GM20431 (cell line): ENCODE measurements around the gene PEX14.

Experiments used
- in situ Hi-C: fragments of 300-500 bp; cut with MseI, MboI; formaldehyde crosslinking; loops from one replicate; pipeline ENCODE4 v1.15.0; 2020; ENCODE audit warnings: low sequenced_read_pairs; ENCODE audit not compliant: unreplicated experiment

PEX14 gene

GRCh38 chr1:10671090-10671489 is 196.3 kb downstream of the PEX14 start:
- in situ Hi-C loops = no loop called here

DNA sequence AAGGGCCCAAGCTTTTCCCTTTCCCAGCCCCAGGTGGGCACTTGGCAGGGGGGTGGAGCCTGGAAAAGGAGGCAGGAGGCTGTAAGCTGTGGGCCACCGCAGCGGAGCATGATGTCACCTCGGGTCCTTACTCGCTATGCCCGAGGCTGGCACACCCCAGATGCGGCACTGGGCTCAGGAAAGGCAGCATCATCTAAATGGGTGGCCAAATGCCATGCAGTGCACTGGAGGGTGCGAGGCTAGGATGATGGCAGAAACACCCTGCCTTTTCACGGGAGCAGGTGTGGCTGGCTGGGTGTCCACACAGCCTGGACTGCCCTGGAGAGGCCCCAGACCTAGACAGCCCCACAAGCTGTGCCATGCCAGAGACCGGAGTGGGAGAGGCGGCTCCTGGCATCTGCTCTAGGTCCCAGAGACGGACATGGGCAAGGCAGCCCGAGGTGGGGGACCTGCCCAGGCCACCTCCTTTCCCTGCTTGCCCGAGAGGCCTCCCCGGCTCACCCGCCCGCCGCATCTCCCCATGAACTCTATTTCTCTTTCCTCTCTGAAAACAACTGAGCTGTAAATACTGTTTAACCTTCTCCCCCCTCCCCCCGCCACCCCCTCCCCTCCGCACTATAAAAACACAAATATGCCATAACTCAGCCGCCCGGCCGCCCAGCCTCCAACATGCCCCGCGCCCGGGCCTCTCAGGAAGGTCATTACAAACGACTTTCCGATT is 197.0 kb downstream of the PEX14 start:
- in situ Hi-C loops = no loop called here

- in situ Hi-C loops = no loop called here
These were observed 197.7 kb downstream of the PEX14 start for GRCh38 chr1:10672343-10673050.

- in situ Hi-C loops = no loop called here
These were observed 198.5 kb downstream of the PEX14 start for GRCh38 chr1:10673109-10673711.

GRCh38 chr1:10674222-10674621 is 199.5 kb downstream of the PEX14 start:
- in situ Hi-C loops = no loop called here

DNA sequence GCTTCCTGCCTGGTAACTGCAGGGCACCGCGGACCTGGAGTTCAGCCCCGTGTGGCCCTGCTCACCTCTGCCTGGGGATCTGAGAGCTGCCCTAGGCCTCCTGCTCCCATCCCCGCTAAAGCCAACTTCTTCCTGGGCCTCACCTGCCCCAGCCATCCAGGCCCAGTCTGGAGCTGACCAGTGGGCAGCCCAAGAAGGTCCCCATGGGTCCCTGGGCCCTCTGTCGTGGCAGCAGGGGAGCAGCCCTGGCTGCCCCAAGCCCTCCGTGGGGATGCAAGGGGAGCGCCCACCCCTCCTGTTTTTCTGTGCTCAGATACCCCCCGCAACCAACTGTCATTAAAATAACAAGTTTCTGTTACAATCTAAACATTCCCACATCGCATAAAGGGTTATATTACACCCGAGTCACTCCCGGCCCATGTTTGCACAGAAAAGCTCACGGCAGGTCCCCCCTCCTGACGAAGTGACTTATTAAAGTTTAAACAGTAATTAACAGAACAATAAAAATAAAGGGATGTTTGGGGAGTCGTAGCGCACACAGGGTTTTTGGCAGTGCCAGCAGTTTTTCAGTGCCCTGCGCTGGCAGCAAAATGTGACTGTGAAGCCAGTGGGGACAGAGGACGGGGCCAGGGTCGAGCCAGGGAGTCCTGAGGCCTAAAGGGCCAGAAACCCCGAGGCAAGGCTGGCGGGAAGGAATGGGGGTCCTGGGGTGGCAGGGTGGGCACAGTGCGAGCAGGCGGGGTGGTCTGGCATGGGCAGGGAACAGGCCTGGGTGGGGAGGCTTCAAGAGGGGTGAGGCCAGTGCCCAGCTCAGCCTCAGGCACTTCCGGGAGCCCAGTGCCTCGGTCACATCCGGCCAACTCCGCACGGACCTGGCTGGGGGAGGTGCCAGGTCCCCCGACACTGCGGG is 200.2 kb downstream of the PEX14 start:
- in situ Hi-C loops = no loop called here

GRCh38 chr1:10675813-10676212 is 201.1 kb downstream of the PEX14 start:
- in situ Hi-C loops = no loop called here

DNA sequence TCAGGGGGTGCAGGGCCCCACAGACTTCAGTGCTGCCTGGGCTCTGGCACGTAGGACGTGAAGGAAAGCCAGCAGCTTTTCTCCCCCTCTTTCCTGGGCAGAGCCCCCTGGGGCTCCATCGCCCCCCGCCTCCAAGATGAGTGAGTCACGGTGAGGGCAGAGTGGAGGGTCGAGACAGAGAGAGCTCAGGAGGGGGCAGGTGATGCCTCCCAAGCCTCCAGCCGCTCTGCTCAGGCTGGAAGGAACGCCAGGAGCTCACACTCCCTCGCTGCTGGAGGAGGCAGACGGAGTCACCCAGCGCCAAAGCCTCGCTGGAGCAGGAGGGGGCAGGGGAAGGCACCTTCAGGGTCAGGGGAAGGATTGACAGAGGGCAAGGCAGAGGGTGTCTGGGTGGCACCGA is 202.2 kb downstream of the PEX14 start:
- in situ Hi-C loops = no loop called here

GRCh38 chr1:10677491-10678391 is 203.0 kb downstream of the PEX14 start:
- in situ Hi-C loops = no loop called here

GRCh38 chr1:10678402-10678801 is 203.7 kb downstream of the PEX14 start:
- in situ Hi-C loops = no loop called here

DNA sequence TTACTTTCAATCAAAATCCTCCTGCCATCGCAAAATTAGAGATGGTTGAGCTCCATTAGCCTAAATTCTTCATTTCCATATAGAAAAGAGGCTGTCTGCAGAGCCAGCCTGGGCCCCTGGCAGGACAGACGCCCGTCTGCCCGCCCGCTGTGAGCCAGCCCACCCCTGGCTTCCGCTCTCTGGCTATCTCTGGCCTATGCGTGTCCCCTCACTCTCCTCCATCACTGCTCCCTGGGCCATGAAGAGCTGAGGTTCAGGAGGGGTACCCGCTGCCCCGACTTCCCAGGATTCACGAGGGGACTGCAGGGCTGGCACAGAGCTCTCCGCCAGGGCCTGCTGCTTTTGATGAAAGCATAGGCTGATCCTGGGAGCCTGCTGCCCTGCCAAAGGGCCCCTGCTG is 204.1 kb downstream of the PEX14 start:
- in situ Hi-C loops = no loop called here

DNA sequence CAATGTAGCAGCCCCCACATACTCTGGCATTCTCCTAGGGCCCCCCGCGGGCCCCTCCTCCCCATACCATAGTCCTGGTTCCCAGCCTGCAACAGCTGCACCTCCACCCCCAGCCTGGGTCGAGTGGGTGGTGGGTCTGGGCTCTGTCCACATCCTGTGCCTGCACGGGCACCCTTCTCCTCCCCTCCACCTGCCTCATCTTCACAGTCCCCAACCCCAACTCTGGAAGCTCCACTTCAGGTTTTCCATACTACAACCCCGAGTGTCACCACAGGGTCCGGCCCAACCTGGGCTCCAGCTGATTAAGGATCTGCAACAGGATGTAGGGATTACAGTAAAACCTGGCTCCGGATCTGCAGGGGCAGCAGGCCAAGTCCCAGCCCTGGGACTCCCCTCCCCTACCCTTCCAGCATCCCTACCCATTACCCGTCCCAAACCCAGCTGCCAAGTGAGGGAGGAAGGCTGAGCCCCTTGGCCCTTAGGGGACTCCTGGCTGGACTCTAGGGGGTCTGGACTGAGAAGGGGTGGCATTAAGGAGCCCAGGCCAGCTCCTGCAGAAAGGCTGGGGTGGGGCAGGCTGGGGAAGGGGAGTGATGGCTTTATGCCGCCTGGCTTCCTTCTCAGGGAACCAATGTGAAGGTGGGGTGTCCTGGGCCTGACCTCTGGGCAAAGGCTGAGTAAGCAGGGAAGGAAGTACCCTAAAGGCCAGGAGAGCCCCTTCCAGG is 204.9 kb downstream of the PEX14 start:
- in situ Hi-C loops = no loop called here
